HG02938 (cell line): ENCODE measurements around the gene KCNJ5.

ENCODE experiments used
- ATAC-seq: cut with Tn5 transposase; IDR thresholded peaks from one replicate; pipeline ENCODE4 v1.9.1; 2021; ENCODE audit warnings: mild to moderate bottlenecking, moderate library complexity; ENCODE audit not compliant: unreplicated experiment

KCNJ5 gene

GRCh38 chr11:128893578-128894285, 2.6 kb downstream of the KCNJ5 start:
- ATAC-seq, result peak; percentile 63

- ATAC-seq, result no peak
These were observed 3.1 kb downstream of the KCNJ5 start for GRCh38 chr11:128894286-128894681.

DNA sequence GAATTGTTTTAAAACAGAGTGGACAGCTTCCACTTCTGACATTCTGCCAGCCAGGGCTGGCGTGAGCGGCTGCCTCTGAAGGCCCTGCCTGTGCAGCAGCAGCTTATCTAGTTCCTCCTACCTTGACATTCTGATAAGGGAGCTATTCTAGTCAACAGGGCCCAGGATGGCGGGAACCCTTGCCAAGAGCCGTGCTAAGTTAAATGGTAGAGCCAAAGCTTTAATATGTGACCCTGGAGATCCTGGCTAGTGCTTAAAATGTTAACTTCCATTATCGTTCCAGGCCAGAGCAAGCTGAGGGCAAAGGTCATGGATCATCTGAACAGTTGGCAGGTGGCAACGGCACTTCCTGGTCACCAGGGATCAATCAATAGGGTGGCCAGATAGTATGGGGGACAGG, 3.5 kb downstream of the KCNJ5 start:
- ATAC-seq, result no peak

DNA sequence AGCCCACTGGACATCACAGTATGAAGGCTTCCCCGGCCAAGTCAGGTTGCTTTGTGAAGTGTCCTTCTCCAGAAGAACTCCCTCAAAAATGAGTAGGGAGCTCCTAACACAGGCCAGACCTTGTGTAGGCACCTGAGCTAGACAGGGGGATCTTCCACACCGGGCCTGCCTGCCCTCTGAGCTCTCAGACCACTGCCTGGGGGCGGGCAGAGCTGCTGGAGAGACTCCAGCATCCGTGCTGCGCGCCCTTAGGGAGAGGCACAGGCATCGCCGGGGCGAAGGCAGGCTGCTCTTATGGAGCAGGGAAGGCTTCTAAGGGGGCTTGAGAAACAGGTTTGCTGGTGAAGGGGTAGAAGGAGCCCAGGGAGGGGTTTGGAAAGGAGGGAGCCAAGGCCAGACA, 4.4 kb downstream of the KCNJ5 start:
- no peak for ATAC-seq

- ATAC-seq, result no peak
These were observed 5.2 kb downstream of the KCNJ5 start for GRCh38 chr11:128896356-128896755.

DNA sequence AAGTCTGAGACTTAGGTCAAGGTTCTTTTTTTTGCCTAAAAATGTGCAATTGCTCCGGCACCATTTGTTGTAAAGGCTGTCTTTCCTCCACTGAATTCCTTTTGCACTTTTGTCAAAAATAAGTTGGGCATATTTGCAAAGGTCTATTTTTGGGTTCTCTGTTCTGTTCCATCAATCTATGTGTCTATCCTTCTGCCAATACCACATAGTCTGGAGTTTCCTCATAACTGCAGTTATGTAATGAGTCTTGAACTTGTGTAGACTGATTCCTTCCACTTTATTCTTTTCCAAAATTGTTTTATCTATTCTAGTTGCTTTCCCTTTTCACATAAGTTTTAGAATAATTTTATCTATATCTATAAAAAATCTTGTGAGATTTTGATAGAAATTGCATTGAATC, 6.7 kb downstream of the KCNJ5 start:
- ATAC-seq, result no peak

DNA sequence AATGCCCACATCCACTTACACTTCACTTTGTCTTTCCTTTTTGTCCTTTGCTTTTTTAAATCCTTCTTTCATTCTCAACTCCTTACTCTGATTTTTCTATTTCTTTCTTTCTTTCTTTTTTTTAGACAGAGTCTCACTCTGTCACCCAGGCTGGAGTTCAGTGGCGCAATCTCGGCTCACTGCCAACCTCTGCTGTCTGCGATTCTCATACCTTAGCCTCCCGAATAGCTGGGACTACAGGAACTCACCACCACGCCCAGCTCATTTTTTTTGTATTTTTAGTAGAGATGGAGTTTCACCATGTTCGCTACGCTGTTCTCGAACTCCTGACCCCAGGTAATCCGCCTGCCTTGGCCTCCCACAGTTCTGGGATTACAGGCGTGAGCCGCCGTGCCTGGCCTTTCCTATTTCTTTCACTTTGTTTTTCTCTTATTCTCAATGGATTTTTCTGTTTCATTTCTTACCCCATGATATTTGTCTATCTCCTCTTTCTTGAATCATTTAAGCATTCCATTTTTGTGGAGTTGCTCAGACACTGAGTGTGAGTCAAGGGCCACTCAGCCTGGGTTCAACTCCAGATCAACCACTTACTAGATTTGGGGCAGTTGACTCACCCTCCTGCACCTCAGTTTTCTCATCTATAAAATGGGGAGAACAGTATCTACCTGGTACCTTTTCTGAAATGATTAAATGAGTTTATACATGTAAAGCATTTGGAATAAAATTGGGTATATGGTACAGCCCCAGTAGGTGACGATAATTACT, 7.6 kb downstream of the KCNJ5 start:
- ATAC-seq, result no peak

- no peak for ATAC-seq
These were observed 9.3 kb downstream of the KCNJ5 start for GRCh38 chr11:128900468-128900867.

- ATAC-seq, result no peak
These were observed 10.7 kb downstream of the KCNJ5 start for GRCh38 chr11:128901653-128902514.

DNA sequence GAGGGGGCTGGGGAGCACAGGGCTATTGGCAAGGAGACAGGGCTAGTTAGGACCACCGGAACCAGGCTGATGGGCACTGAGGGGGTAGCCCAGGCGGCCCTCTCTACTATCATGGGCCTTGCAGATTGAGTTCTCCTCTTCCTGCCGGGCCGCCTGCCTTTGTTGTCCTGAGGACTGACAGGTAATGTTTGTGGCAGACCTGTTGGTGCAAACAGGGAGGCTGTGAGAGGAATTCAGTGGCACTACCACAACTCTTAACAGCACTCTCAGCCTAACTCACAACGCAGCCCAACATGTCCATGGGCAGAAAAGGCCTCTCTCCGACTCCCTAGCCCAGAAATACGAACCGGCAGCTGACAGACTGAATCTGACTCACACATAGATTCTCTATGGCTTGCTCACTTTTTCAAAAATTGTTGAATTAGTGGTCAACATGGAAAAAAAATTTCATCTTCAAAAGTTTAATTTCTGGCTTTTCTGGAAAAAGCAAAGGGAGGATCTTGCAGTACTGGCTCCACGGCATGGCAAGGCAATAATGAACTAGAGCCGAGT, 11.4 kb downstream of the KCNJ5 start:
- no peak for ATAC-seq

DNA sequence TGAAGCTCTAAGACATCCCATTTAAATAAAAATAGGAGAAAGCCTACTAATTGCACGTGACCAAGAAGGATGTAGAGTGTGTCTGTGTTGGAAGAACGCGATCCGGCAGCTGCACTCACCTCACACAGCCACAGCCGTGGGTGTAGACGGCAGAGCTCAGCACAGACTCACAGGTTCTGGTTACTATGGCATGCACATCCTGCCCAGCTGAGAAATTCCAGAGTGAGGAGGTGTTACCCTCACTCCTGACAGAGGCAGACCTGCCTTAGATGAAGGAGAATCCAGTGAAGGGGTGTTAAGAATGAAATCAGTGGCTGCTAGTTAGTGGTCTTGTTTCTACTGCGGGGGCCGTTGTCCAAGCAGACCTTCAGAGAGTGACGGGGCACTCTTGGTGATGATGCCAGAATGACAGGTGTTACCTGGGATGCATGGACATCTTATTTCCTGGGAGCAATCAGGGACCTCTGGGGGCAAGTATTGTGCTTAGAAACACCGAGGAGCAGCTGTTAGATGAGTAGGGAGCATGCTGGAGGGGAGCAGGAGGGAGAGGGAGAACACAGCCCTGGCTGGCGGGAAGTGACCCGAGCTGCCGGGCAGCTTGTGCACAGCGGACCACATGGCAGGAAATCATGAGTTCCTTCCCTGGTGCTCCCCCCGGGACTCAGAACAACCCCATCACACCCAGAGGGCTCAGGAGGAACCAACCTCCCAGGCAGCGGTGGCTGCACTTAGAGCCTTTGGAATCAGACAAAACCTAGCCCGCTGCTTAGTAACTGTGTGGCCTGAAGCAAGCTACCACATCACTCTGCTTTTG, 12.3 kb downstream of the KCNJ5 start:
- no peak for ATAC-seq

DNA sequence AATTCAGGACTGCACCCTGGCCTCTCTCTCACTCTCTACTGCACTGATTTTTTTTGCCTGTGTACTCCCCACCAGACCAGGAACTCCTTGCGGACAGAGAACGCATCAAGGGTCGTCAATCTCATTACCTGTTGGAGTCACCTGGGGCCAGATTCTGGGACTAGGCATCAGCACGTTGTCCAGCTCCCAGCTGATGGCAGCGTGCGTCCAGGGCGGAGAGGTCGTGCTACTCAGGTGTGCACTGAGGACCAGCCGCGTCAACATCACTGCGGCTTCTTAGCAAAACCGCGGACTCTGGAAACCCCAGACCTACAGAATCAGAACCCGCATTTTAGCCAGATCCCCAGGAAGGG, 13.1 kb downstream of the KCNJ5 start:
- ATAC-seq, result no peak

DNA sequence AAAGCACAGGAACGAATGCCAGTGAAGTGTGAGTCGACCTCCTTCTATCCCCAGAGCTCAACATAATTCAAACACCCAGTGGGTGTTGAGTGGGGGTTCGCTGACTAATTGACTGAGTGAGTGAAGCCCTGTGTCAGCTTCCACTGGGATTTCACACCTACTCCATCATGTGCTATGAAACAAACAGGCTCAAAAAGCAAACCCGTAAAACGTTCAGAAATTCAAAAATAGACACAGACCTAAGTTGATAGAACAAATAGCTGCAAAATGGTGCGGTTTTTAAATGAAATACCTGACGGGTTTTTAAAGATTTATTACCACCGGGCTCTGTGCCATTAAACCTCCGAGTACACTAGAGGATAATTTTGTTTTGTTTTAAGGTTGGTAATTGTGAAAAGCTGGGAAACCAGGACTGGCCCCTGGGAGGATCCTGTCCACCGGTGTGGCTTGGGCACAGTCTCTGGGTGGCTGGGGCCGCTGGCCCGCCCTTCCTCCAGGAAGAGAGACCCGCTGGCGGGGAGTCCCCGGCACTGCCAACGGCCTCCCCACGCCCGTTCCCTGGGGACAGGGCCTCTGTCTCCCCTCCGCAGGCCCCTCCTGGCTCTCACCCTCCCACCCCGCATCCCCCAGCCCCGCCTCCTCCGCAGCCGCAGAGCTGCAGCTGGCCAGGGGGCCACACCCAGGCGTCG, 13.6 kb downstream of the KCNJ5 start:
- ATAC-seq, result peak; percentile 34

DNA sequence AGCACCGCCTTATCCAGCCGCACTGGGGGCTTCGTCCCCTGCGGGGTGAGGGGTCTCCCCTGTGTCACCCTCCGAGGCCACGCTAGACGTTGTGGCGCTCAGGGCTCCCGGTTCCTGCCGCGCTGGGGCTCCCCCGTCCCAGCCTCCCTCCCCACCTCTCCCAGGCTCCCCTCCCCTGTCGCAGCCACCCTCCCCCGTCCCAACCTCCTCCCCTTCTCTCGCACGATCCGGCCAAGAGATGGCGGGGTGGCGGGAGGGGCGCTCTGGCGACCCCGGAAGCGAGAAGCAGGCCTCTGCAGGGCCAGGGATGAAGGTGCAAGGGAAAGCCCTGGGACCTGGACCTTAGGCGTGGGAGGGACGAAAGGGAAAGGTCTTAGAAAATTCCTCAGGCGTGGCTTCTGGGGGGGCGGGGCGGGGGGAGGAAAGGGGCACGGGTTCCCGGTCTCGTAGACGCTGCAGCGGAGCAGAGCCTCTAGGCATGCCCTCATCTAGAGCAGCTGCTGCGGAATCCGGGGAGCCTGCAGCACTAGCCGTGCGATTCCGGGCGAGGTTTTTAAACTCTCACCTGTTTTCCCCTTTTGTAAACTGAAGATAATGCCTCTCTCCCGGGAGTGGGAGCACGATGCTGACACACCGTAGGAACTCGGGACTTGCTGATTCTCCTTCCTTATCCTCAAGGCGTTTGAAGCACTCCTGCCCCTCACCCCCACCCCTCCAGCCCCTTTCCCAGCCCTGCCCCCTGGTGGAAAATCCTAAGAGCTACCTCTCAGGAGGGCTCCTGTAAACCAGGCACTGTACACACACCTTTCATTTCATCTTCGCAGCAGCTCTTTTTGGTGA, 14.4 kb downstream of the KCNJ5 start:
- peak; percentile 40 for ATAC-seq

DNA sequence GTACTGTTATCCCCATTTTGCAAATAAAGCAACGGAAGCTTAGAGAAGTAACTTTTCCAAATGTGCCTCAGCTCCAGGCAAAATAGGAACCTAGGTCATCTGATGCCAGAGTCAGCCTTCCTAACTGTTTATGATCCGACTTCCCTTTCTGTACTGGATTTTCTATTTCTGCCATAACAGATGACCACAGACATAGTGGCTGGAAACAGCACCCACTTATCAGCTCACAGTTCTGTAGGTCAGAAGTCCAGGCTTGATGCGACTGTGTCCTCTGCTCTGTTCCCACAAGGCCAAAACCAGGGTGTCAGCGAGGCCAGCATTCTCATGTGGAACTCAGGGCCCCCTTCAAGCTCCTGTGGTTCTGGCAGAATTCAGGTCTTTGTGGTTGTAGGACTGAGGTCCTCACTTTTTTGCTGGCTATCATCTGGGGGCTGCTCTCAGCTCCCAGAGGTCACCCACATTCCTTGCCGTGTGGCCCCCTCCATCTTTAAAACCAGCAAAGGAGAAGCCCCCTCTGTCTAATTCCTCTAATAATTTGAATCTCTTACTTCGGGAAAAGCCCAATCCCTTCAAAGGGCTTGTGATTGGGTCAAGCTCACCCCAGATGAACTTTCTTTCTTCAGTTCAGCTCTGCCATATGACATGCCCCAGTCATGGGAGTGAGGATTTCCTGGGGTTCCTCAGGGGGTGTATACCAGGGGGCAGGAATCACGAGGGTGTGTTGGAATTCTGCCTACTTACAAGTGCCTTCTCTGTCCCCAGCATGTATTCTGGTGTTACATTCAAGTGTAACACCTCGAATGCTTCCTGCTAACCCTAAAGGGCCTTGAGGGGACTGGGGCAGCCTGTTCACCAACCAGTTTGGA, 15.3 kb downstream of the KCNJ5 start:
- ATAC-seq, result no peak

GRCh38 chr11:128907585-128907984, 16.4 kb downstream of the KCNJ5 start:
- ATAC-seq, result no peak

DNA sequence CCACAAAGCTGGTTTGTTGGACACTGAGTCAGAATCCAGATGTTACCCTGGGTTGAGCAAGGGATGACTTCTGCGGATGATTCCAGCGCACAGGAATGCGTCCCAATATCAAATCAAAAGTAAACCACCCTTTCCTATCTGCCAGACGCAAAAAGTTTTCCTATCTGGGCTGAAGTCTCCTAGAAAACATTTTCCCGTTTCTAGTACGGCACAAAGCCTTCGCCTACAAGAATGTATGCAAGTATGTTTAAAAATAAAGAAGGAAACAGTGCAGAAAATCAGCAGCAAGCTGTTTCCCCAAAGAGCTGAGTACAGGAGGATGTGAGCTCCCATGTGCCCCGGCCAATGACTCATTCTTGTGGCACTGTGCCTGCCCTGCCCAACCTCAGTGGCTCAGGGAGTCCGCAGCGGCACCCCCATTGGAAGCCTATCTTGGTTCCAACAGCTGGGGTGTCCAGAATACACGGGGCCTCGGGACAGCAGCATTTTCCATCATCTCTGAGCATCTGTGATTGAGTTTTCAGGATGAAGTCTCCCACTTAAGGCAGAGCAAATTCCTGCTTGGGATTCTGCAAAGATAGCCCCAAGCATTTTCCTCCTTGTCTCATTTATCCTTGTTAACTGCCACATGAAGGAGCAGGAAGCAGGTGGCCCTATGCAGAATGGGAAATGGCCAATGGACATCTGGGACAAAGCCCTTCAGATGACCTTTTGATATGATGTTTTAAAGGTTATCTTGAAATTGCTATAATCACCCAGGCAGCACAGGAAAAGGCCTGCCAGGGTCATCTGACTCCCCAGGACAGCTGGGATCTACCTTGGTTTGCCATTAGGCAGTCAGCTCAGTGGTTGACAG, 17.5 kb downstream of the KCNJ5 start:
- no peak for ATAC-seq
